Thyroid gland (tissue), 4 donors: ENCODE measurements around the gene GPR179.
"Not testable (repeated sequence)": the region's sequence is repeated elsewhere in the genome, so short reads cannot be mapped to it uniquely, and the experiment has no call there.

Source experiments
- POLR2A ChIP-seq, 2 donors: fragments of 450-650 bp; IDR thresholded peaks; one replicate each; pipeline ENCODE4 v1.6.1; 2017; ENCODE audit warnings: antibody characterized with exemption in 2 of 2, mild to moderate bottlenecking in 2 of 2, moderate library complexity in 1 of 2
- TF ChIP-seq, protein P1 (sequence below), 6 experiments: fragments of 200-600 bp in 3 of 6; fragments of 450-650 bp in 3 of 6; sonication (generic) in 3 of 6; IDR thresholded peaks; one replicate each; pipeline ENCODE4 v1.5.1; 2016 to 2019; ENCODE audit warnings: antibody characterized with exemption in 6 of 6, mild to moderate bottlenecking in 2 of 6, inconsistent platforms in 1 of 6, moderate library complexity in 1 of 6

DNA sequence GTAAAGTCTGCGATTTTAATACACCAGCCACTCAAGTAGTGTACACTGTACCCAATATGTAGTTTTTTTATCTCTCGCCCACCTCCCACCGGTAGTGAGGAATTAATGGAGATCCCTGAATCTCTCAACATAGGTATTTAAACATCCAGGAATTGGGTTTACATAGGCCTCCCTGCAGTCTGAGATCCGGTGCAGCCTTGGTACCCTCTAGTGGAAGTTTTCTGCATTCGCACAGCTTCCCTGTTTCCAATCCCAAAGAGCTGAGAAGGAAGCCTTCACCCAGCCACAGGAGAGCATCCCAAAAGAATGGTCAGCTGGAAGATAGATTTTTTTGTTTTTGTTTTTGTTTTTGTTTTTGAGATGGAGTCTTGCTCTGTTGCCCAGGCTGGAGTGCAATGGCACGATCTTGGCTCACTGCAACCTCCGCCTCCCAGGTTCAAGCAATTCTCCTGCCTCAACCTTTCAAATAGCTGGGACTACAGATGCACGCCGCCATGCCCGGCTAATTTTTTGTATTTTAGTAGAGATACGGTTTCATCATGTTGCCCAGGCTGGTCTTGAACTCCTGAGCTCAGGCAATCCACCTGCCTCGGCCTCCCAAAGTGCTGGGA lies 55.4 kb downstream of the GPR179 start:
- TF ChIP-seq, protein P1, sequence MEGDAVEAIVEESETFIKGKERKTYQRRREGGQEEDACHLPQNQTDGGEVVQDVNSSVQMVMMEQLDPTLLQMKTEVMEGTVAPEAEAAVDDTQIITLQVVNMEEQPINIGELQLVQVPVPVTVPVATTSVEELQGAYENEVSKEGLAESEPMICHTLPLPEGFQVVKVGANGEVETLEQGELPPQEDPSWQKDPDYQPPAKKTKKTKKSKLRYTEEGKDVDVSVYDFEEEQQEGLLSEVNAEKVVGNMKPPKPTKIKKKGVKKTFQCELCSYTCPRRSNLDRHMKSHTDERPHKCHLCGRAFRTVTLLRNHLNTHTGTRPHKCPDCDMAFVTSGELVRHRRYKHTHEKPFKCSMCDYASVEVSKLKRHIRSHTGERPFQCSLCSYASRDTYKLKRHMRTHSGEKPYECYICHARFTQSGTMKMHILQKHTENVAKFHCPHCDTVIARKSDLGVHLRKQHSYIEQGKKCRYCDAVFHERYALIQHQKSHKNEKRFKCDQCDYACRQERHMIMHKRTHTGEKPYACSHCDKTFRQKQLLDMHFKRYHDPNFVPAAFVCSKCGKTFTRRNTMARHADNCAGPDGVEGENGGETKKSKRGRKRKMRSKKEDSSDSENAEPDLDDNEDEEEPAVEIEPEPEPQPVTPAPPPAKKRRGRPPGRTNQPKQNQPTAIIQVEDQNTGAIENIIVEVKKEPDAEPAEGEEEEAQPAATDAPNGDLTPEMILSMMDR (IDR thresholded peaks at IDR 0.05) = peak in 4 of 6 experiments; percentile 26 to 41 (median 28)
- not testable (repeated sequence) for TF ChIP-seq POLR2A (IDR thresholded peaks at IDR 0.05)
